Stimulated activated CD4-positive, alpha-beta T cell treated with anti-CD3 and anti-CD28 coated beads, Interleukin-4, amount 100 ng/mL, for 4 hours (primary cell): Measurements from ENCODE around the gene KIAA1586.
A peak's percentile ranks its signal among the peaks of the same experiment; 100 is the strongest.
"Not testable (repeated sequence)": the region's sequence is repeated elsewhere in the genome, so short reads cannot be mapped to it uniquely, and the experiment has no call there.

Experiments
- DNase-seq, 2 experiments: peaks; one replicate each; pipeline ENCODE4 v3.0.0-alpha.2; 2020

The KIAA1586 gene

DNA sequence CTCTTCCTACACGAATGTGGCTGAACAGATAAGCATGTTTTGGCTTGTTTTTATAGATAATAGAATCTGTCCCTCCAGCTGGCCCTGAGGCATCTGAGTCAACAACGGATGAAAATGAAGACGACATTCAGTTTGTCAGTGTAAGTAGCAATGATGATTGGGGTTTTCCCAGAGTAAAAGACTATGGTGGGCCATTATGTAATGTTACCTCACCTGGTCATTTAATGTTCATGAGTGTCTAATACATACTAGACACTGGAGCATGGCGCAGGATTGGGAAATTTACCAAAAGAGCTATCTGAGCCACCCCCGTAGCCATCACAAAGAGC lies 728 bp downstream of the KIAA1586 start:
- not testable (repeated sequence) for DNase-seq

DNA sequence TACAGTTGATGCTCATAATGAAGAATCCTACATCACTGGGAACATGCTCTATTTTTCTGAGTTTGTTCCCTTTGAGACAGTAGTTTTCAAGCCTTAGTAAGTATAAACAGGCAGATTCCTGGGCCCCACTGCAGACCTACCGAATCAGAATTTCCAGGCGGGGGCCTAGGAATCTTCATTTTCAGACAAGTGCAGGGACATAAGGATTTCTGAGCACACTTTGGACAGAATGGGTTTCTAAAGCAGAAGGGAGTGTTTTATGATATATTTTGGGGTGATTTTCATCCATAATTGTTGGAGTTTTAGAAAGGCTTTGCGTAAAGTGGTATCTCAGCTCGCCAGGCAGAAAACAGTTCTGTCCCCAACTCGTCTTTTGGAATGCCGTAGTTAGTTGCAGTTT lies 1.4 kb downstream of the KIAA1586 start:
- not testable (repeated sequence) for DNase-seq

DNA sequence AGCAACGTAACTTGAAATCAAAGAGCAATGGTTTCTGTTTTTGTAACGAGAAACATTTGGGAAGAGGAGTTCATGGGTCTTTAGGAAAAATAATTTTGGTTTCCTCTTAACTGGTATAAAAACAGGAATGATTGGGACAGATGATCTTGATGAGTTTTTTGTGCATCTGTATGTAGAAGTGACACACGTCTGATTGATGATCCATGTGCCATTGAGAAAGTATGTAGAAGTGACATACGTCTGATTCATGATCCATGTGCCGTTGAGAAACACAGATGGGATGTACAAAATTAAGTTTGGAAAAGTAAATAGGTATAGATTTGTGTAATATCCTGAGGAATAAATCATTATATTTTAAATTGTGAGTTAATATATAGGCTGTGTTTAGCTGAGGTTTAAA lies 2.1 kb downstream of the KIAA1586 start:
- DNase-seq = no peak

GRCh38 chr6:57063847-57064246 lies 17.4 kb downstream of the KIAA1586 start:
- DNase-seq = no peak

GRCh38 chr6:57064809-57065208 lies 18.3 kb downstream of the KIAA1586 start:
- no peak for DNase-seq

DNA sequence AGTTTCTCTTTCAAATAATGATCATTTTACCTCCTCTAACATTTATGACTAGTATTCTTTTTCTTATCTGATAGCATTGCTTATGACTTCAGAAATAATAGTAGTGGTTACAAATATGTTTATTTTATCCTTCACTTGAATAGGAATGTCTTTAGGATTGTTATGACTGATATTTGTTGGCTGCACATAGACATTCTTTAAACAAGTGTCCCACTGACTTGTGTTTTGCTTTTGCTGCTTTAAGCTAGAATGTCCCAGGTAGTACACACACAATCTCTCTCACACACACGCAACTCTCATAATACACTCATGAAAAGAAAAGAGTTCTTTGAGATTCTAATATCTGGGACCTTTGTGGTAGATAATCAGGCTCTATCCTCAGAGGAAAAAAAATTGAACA lies 21.6 kb downstream of the KIAA1586 start:
- DNase-seq = no peak

DNA sequence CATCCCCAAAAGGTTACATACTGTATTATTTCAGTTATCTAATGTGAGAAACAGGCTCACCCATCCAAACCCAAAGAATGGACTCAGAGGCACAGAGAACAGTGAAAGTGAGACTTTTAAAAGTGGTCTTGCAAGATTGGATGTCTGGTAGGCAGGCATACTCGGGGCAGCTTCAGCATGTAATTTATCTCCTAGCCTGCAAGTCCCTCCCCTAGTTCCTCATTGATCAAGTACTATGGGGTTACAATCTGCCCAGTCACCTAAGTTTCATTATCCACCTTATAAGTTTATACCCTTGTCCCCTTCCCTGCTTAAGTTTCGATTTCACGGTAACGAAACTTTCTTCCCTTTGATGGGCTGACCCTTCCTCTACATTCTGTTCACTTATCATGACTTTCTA lies 22.7 kb downstream of the KIAA1586 start:
- no peak for DNase-seq

GRCh38 chr6:57069920-57070331 lies 23.4 kb downstream of the KIAA1586 start:
- no peak for DNase-seq

DNA sequence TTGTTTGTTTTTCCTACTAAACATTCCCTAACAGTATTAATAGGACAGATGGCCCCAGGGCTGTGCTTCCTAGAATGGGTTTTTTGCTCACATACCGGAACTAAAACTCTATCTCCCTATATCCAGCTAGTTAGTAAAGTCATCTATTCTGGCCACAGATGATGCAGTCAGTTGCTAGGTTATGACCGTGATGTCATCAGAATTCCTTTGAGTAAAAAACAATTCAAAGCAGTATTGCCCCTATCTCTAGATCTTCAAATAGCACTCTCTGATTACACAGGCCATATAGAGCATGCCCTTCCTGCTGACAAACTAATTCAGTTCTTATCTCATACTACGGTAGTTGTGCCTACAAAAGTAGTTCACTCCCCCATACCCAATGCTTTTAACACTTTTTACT lies 25.6 kb downstream of the KIAA1586 start:
- DNase-seq = no peak

GRCh38 chr6:57074383-57074782 lies 27.9 kb downstream of the KIAA1586 start:
- DNase-seq = no peak

- DNase-seq = no peak
These were observed 28.6 kb downstream of the KIAA1586 start for GRCh38 chr6:57075092-57075491.

DNA sequence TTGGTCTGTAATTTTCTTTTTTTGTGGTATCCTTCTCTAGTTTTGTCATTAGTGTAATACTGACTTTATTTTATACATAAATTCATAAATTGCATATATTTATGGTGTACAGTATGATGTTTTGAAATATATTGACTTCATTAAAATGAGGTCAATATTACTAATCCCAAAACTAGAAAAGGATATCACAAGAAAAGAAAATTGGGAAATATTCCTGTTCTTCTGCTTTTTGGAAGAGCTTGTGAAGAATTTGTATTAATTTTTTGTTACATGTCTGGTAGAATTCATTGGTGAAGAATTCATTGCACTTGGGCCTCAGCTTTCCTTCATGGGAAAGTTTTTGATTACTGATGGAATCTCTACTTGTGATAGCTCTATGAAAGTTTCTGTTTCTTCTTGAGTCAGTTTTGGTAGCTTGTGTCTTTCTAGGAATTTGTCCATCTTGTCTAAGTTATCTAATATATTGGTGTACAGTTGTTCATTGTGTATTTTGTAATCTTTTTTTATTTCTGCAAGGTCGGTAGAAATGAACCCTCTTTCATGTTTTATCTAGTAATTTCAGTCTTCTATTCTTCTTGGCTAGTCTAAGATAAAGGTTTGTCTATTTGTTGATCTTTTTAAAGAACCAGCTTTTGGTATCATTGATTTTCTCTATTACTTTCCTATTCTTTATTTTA lies 32.2 kb downstream of the KIAA1586 start:
- DNase-seq = no peak

DNA sequence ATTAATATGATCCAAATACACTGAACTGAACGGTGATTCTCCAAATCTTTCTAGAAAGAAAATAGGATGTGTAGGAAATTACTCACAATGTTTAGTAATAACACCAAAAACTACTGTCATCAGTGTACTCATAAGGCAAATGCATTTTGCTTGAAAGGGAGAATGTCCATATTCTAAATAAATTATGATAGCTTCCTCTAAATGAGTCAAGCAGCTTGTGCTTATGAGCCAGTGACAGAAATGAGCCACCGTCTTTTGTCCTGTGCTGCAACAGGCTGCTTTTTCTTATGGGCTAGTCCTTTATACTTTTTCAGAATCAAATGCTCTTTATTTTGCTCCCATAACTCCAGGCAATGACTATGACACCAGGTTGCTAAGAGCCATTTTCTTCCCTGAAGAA lies 39.0 kb downstream of the KIAA1586 start:
- DNase-seq = no peak

GRCh38 chr6:57086843-57087242 lies 40.4 kb downstream of the KIAA1586 start:
- no peak for DNase-seq

DNA sequence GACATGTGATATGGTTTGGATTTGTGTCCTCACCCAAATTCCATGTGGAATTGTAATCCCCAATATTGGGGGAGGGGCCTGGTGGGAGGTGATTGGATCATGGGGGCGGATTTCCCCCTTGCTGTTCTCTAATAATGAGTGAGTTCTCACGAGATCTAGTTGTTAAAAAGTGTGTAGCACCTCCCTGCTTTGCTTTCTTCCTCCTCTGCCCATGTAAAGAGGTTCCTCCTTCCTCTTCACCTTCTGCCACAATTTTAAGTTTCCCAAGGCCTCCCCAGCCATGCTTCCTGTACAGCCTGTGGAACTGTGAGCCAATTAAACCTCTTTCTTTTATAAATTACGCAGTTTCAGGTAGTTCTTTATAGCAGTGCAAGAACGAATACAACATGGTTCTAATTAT lies 41.4 kb downstream of the KIAA1586 start:
- no peak for DNase-seq

DNA sequence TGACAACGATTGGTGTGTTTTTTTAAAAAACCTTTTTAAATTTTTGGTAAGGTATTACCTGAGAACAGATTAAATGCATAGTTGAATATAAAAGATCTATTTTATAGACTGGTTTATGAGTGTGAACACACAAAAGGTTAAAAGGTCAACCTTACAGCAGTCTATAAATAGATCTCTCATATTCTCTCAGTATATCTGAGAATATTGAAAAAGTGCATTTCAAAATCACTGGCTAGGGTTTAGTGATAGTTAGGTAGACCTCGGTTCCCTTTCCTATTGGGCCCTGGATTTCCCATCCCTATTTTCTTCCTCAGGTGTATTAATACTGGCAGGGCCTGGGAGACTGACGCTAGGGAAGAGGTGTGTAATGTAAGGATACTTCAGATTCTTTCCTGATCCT lies 42.8 kb downstream of the KIAA1586 start:
- DNase-seq = no peak

DNA sequence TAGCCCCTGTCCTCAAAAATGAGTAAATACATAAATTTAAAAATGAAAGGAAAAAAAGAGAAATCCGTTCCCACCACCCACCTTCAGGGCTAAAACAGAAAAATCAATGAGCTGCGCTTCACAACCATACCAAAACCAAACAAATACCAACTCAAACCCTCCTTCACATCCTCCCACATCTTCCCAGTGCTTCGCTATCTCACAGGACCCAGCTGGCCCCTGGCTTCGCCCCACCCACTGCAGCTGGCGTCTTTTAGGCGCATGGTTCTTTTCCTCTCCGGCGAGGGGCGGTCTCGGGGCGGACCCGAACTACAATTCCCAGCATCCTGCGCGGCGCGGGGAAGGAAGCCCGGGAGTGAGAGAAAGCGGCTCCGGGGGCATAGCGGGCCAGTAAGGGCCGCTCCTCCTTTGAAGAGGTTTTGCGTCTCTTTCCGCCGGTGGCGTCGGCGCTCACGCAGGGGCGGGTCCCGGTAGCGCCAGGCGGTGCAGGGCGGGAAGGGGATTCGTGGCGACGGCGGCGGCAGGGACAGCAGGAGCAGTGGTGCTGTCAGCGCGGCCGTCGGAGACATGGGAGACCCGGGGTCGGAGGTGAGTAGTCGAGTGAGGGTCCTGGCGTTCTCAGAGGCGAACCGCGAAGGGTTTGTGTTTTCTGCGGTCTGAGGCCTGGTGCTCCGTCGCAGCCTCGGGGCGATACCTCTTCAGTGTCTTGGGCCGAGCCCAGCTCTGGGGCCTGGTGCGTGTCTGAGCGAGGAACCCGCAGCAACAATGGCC lies 43.4 kb downstream of the KIAA1586 start, which contains the start of gene ZNF451:
Gene ZNF451, plus strand, starts transcription at position 502 of the 771 bp plus-strand sequence. Its CDS starts 66 bp downstream, at position 568.
- DNase-seq = peak; percentile 95 to 96

DNA sequence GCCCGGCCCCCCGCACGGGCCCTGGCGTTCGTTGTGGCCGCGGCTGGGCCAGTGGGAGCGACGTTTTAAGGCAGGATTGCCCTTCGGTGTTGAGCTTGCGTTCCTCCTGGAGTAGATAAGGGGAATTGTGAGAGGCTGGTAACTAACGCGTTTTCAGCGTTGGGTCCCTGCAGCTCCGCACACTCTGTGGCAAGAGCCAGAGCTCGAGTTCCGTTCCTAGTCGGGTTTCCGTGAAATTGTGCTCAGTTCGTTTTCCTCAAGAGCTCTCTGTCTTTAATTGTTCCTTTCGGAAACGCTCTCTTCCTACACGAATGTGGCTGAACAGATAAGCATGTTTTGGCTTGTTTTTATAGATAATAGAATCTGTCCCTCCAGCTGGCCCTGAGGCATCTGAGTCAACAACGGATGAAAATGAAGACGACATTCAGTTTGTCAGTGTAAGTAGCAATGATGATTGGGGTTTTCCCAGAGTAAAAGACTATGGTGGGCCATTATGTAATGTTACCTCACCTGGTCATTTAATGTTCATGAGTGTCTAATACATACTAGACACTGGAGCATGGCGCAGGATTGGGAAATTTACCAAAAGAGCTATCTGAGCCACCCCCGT lies 44.1 kb downstream of the KIAA1586 start:
- not testable (repeated sequence) for DNase-seq

DNA sequence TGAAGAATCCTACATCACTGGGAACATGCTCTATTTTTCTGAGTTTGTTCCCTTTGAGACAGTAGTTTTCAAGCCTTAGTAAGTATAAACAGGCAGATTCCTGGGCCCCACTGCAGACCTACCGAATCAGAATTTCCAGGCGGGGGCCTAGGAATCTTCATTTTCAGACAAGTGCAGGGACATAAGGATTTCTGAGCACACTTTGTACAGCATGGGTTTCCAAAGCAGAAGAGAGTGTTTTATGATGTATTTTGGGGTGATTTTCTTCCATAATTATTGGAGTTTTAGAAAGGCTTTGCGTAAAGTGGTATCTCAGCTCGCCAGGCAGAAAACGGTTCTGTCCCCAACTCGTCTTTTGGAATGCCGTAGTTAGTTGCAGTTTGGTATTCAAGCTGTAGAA lies 44.9 kb downstream of the KIAA1586 start:
- DNase-seq = not testable (repeated sequence)

- DNase-seq = no peak
These were observed 48.2 kb downstream of the KIAA1586 start for GRCh38 chr6:57094689-57095088.

GRCh38 chr6:57097596-57097995 lies 51.1 kb downstream of the KIAA1586 start:
- no peak for DNase-seq

DNA sequence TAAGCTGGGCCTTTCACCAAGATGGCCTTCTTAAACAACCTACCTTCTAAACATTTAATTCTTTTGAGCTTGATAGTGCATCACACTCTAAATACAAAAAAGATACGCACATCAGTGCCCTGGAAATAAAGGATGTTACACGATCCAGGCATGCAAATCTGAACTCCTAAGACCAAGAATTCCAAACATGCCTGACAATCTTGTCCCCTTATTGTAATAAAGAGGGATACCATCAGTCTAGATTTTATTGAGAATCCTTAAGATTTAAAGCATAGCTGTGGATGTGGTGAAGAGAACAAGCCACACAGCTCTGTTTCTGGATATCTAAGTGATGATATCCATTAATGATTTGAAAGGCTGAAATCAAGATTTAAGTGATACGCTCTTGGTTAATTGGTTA lies 56.5 kb downstream of the KIAA1586 start:
- no peak for DNase-seq

GRCh38 chr6:57104336-57104735 lies 57.8 kb downstream of the KIAA1586 start:
- DNase-seq = no peak
